ENCODE data around the gene HIPK2.

The HIPK2 gene

GRCh38 chr7:139772873-139773272, 4.9 kb downstream of the HIPK2 start:
- no peaks in the 10 kb centered on the region for H3K27me3 ChIP-seq (ENCODE audit: insufficient read depth, low read depth)
- H3K27ac ChIP-seq = no peak overlapping the region
- H3K4me3 ChIP-seq (IDR thresholded peaks at IDR 0.05; ENCODE audit: insufficient read depth, low read depth, low read length) = no peak overlapping the region
- no peak for TF ChIP-seq CTCF (conservative IDR thresholded peaks at IDR 0.05; ENCODE audit: low read depth, low read length)
- no peak overlapping the region for H3K4me2 ChIP-seq
- peaks cover 89% of the 10 kb centered on the region for H3K79me2 ChIP-seq (ENCODE audit: insufficient read depth, low read depth)
- no peaks in the 10 kb centered on the region for H3K36me3 ChIP-seq (ENCODE audit: insufficient read depth)
- H3K4me1 ChIP-seq (ENCODE audit: low read depth, poor library complexity, severe bottlenecking) = peaks cover 71% of the 10 kb centered on the region
- no peak overlapping the region for H2AFZ ChIP-seq (ENCODE audit: low read depth)
- H4K20me1 ChIP-seq (ENCODE audit: insufficient read depth) = 0 out of 2 replicates have a peak, but pooled peaks cover 18% of the 10 kb centered on the region
- H3K9ac ChIP-seq = no peak overlapping the region

- peaks cover 78% of the 10 kb centered on the region for H3K4me1 ChIP-seq (ENCODE audit: low read depth, poor library complexity, severe bottlenecking)
- no peak overlapping the region for H3K27ac ChIP-seq
- peaks cover 92% of the 10 kb centered on the region for H3K79me2 ChIP-seq (ENCODE audit: insufficient read depth, low read depth)
- H3K36me3 ChIP-seq (ENCODE audit: insufficient read depth) = no peaks in the 10 kb centered on the region
- no peaks in the 10 kb centered on the region for H3K27me3 ChIP-seq (ENCODE audit: insufficient read depth, low read depth)
- H2AFZ ChIP-seq (ENCODE audit: low read depth) = no peak overlapping the region
- no peak overlapping the region for H3K4me3 ChIP-seq (IDR thresholded peaks at IDR 0.05; ENCODE audit: insufficient read depth, low read depth, low read length)
- no peak overlapping the region for H3K4me2 ChIP-seq
- no peak for TF ChIP-seq CTCF (conservative IDR thresholded peaks at IDR 0.05; ENCODE audit: low read depth, low read length)
- no peak overlapping the region for H3K9ac ChIP-seq
- H4K20me1 ChIP-seq (ENCODE audit: insufficient read depth) = 0 out of 2 replicates have a peak, but pooled peaks cover 24% of the 10 kb centered on the region
Measured at GRCh38 chr7:139772115-139772514, 5.7 kb downstream of the HIPK2 start.

DNA sequence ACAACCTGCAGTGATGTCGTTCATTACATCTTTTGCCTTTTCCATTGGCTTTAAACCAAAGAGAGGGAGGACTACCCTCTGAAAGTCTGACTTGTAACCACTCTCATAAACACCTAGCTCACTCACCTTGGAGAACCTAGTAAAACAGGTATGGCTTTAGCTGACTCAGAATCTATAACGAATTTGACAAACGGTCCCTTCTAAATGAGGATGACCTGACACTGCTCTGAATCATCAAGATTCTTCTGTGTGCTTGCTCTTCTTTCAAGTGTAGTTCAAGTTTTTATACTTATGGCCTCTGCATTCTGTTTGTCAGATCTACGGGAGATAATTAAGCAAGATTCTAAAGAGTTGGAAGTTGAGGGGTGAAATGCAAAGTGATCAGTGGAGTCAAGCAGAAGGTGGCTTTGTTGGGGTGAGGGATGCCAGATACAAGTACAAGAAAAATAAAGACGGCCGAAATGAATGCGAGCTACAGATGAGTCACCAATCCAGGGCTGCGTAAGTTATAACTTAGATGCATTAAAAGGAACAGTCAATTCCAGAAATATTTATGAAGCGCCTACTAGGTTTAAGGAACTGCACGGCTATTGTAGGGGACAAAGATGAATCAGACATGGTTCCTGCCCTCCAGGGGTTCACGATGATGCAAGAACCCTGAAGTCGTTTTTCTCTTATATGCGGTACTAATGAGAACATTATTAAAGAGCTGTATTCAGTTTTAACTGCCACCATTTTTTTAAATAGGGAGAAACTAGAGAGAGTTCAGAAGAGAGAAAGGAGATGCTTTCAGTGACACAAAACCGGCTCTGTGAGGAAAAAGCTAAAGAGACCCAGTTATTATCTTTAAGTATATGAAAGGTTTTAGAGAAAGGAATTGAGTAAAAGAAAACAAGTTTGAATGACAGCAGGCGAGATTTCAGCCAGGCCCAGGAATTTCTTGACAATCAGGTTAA, 6.5 kb downstream of the HIPK2 start:
- H3K4me3 ChIP-seq (IDR thresholded peaks at IDR 0.05; ENCODE audit: insufficient read depth, low read depth, low read length) = no peak overlapping the region
- H3K27me3 ChIP-seq (ENCODE audit: insufficient read depth, low read depth) = no peaks in the 10 kb centered on the region

DNA sequence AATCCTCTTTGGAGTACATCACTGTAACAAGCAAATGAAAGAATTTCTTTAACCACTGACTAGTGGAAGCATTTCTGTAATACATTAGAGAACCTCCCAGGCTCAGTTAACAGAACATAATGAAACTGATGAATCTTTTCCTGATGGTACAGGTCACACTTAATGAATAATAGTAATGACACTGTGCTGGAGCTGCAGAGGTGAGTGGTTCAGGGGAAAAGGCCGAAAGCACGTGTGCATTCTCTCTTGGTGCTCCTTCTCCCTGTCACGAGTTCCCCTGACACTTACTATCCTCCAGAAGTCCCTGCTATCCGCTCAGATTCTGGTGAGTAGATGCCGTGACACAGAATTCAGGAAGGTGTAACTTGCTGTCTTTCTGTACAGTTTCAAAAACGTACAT, 8.0 kb downstream of the HIPK2 start:
- Histone ChIP-seq H3K27ac (no peak overlapping the region), H3K79me2 (ENCODE audit: insufficient read depth, low read depth) (peaks cover 91% of the 10 kb centered on the region), H3K9ac (no peak overlapping the region), H2AFZ (ENCODE audit: low read depth) (no peak overlapping the region), H4K20me1 (ENCODE audit: insufficient read depth) (peaks cover 29% of the 10 kb centered on the region; the same call in 1 of the 2 replicates), H3K27me3 (ENCODE audit: insufficient read depth, low read depth) (no peaks in the 10 kb centered on the region), H3K4me2 (peak overlapping the region; percentile 4; the same call in 1 of the 2 replicates), H3K36me3 (ENCODE audit: insufficient read depth) (no peaks in the 10 kb centered on the region; the same call in 1 of the 2 replicates), H3K4me1 (ENCODE audit: low read depth, poor library complexity, severe bottlenecking) (peaks cover 82% of the 10 kb centered on the region), H3K4me3 (IDR thresholded peaks at IDR 0.05; ENCODE audit: insufficient read depth, low read depth, low read length) (no peak overlapping the region)
- TF ChIP-seq CTCF (conservative IDR thresholded peaks at IDR 0.05; ENCODE audit: low read depth, low read length) = no peak

More for the DNA sequence above, 6.5 kb downstream of the HIPK2 start:
- peaks cover 87% of the 10 kb centered on the region for H3K4me1 ChIP-seq (ENCODE audit: low read depth, poor library complexity, severe bottlenecking)
- H4K20me1 ChIP-seq (ENCODE audit: insufficient read depth) = peaks cover 29% of the 10 kb centered on the region; the same call in 1 of the 2 replicates
- H3K4me2 ChIP-seq = no peak overlapping the region
- no peak for TF ChIP-seq CTCF (conservative IDR thresholded peaks at IDR 0.05; ENCODE audit: low read depth, low read length)
- no peak overlapping the region for H3K9ac ChIP-seq
- H2AFZ ChIP-seq (ENCODE audit: low read depth) = no peak overlapping the region
- peaks cover 92% of the 10 kb centered on the region for H3K79me2 ChIP-seq (ENCODE audit: insufficient read depth, low read depth)
- no peak overlapping the region for H3K27ac ChIP-seq
- H3K36me3 ChIP-seq (ENCODE audit: insufficient read depth) = no peaks in the 10 kb centered on the region; the same call in 1 of the 2 replicates

Measured in KMS-11 (cell line).